Thymus (tissue), 11 donors: ENCODE data around the gene TMEM269. TPM values are rescaled to one million over a fixed set of nuclear protein-coding genes. Genes with fewer than 3 reads are reported as not detected.

Experiments used
- DNase-seq, 9 donors: peaks; one replicate each; pipeline ENCODE4 v3.0.0-alpha.2; 2013; ENCODE audit warnings: low spot score in 9 of 9, low read depth in 6 of 9, missing footprints in 1 of 9
- H3K27ac ChIP-seq, 2 donors: one replicate each; pipeline ENCODE4 v1.5.1; 2013; ENCODE audit warnings: control low read depth in 1 of 2, low read depth in 1 of 2, low read length in 1 of 2, mild to moderate bottlenecking in 1 of 2, moderate library complexity in 1 of 2
- H3K27me3 ChIP-seq, 2 donors: one replicate each; pipeline ENCODE4 v1.5.1; 2013; ENCODE audit warnings: low read length in 1 of 2; ENCODE audit not compliant: control insufficient read depth in 2 of 2, insufficient read depth in 1 of 2
- H3K36me3 ChIP-seq, 2 donors: one replicate each; pipeline ENCODE4 v1.5.1; 2013; ENCODE audit warnings: low read length in 1 of 2, mild to moderate bottlenecking in 1 of 2, moderate library complexity in 1 of 2; ENCODE audit not compliant: control insufficient read depth in 2 of 2, insufficient read depth in 2 of 2
- H3K4me1 ChIP-seq, 2 donors: one replicate each; pipeline ENCODE4 v1.5.1; 2013; ENCODE audit warnings: low read length in 2 of 2; ENCODE audit not compliant: control insufficient read depth in 2 of 2, insufficient read depth in 2 of 2
- H3K4me3 ChIP-seq, 2 donors: one replicate each; pipeline ENCODE4 v1.5.1; 2013; ENCODE audit warnings: low read length in 2 of 2, control low read depth in 1 of 2, mild to moderate bottlenecking in 1 of 2
- H3K9me3 ChIP-seq, 2 donors: one replicate each; pipeline ENCODE4 v1.5.1; 2013; ENCODE audit warnings: low read length in 1 of 2, mild to moderate bottlenecking in 1 of 2; ENCODE audit not compliant: control insufficient read depth in 2 of 2, insufficient read depth in 1 of 2
- WGBS: extraction: QIAGEN DNeasy Blood & Tissue Kit; methylation state at CpG from one replicate; pipeline ENCODE4 v1.1.7; 2013; 5-methylcytosine and 5-hydroxymethylcytosine counted together
- polyA plus RNA-seq: library from polyadenylated mRNA; stranded (reverse); fragments of 200-250 nt; gene quantifications from one replicate; pipeline ENCODE4 v1.2.3, GENCODE V29; 2013
- total RNA-seq: library from RNA; stranded (reverse); fragments of 120-200 nt; gene quantifications from one replicate; pipeline ENCODE4 v1.2.4, GENCODE V29; 2013
- donor health status: healthy.

The TMEM269 gene
- total and polyA plus RNA-seq, 2 donors = 0.05 to 0.32 TPM

GRCh38 chr1:42738678-42739226 lies 46.0 kb upstream of the TMEM269 start:
- DNase-seq = no peak
- 96% methylated on average over 8 of the region's 8 CpGs for WGBS
- H3K9me3 ChIP-seq = no peaks in the 10 kb centered on the region
- H3K36me3 ChIP-seq = no peaks in the 10 kb centered on the region
- H3K4me1 ChIP-seq = peaks cover 0 to 15% of the 10 kb centered on the region in 2 donors
- H3K27ac ChIP-seq = no peak overlapping the region
- H3K27me3 ChIP-seq = no peaks in the 10 kb centered on the region
- no peak overlapping the region for H3K4me3 ChIP-seq

GRCh38 chr1:42739753-42740700 lies 44.8 kb upstream of the TMEM269 start, which contains the start of gene CLDN19:
Gene CLDN19, minus strand, starts transcription at chr1:42740236. Its CDS starts 173 bp downstream, at chr1:42740063.
- DNase-seq = no peak
- H3K4me1 ChIP-seq = peaks cover 0 to 15% of the 10 kb centered on the region in 2 donors
- no peak within 1 kb of the TSS for H3K4me3 ChIP-seq

DNA sequence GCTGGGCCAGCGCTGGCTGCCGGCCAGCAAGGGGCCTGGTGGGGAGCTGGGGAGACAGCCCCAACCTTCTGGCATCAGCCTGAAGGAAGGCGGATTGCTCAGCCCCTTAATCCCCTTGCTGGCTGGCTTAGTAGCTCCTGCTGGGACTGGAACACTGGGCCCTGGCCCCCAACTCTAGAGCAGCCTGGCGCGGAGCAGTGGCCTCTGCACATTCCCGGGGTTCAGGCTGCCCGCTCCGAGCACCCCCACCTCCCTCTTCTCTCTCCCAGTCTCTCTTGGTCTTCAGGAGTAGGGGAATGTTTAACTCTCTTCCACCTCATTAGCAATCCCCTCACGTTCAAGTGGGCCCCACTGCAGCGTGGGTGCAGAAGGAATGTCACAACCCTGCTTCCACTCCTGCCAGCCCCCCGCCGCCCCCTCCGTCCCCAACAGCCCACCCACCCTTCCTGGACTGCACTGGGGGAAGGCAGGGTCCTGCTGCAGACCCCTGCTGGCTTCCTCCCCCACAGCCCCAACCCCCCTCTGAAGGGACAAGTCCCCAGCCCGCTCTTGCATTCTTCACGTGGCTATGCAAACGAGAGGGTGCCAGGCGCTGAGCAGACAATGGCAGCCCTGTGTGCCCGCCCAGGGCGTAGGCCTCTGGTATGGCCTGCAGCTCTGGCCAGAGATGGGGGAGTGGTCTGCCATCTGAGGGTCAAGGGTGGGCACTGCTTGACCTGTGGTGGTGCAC lies 43.8 kb upstream of the TMEM269 start:
- WGBS = 98% methylated on average over 19 of the region's 19 CpGs

More at GRCh38 chr1:42739753-42740700, 44.8 kb upstream of the TMEM269 start, which contains the start of gene CLDN19:
- Histone ChIP-seq H3K9me3 (no peaks in the 10 kb centered on the region), H3K27ac (no peak within 1 kb of the TSS), H3K27me3 (no peaks in the 10 kb centered on the region), H3K36me3 (no peaks in the 10 kb centered on the region)
- 96% methylated on average over 27 of the region's 27 CpGs for WGBS

DNA sequence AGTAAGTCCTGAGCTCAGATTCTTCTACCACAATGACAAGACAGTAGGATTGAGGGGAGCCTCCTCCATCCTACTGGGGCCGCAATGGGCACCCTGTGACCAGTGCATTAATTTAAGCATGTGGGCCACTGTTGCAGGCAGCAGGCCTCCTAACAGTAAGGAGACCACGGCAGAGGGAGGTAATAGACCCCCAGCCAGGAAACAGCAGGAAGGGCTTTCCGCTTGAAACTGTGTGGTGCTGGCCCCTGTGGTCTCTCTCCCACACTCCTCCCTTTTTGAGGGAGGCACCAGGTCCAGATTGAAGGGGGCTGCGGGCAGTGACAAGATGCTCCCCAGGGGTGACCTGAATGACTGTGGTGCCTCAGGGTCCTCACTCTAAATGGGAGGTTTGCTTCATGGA lies 43.1 kb upstream of the TMEM269 start:
- no peaks in the 10 kb centered on the region for H3K9me3 ChIP-seq
- WGBS = 91% methylated on average over 4 of the region's 4 CpGs
- H3K27me3 ChIP-seq = no peaks in the 10 kb centered on the region
- H3K4me1 ChIP-seq = peaks cover 0 to 15% of the 10 kb centered on the region in 2 donors
- no peak overlapping the region for H3K27ac ChIP-seq
- DNase-seq = no peak
- H3K4me3 ChIP-seq = no peak overlapping the region
- peaks cover 11 to 14% of the 10 kb centered on the region in 2 donors for H3K36me3 ChIP-seq

More for the DNA sequence above, 43.8 kb upstream of the TMEM269 start:
- peaks cover 4 to 7% of the 10 kb centered on the region in 2 donors for H3K36me3 ChIP-seq
- no peaks in the 10 kb centered on the region for H3K27me3 ChIP-seq
- no peak for DNase-seq
- H3K4me1 ChIP-seq = peaks cover 0 to 15% of the 10 kb centered on the region in 2 donors
- H3K27ac ChIP-seq = no peak overlapping the region
- no peak overlapping the region for H3K4me3 ChIP-seq
- no peaks in the 10 kb centered on the region for H3K9me3 ChIP-seq

DNA sequence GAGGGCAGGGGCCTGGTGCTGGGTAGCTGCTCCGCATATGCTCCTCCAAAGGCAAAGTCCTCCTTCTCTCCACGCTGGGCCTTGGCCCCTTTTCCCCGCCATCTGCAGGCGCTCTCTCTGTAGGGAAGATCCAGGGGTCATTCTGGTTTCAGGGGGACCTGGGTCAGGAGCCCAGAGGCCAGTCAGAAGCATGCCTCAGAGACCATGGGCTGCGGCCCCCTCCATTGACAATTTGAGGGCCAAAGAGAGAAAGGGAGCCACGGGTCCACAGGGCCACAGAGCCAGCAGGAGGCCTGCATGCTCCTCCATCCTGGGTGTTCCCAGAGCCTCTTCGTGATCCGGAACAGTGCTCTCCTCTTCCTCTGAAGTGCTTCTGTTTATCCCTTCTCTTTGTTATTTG lies 42.6 kb upstream of the TMEM269 start:
- H3K4me1 ChIP-seq = peaks cover 0 to 15% of the 10 kb centered on the region in 2 donors

DNA sequence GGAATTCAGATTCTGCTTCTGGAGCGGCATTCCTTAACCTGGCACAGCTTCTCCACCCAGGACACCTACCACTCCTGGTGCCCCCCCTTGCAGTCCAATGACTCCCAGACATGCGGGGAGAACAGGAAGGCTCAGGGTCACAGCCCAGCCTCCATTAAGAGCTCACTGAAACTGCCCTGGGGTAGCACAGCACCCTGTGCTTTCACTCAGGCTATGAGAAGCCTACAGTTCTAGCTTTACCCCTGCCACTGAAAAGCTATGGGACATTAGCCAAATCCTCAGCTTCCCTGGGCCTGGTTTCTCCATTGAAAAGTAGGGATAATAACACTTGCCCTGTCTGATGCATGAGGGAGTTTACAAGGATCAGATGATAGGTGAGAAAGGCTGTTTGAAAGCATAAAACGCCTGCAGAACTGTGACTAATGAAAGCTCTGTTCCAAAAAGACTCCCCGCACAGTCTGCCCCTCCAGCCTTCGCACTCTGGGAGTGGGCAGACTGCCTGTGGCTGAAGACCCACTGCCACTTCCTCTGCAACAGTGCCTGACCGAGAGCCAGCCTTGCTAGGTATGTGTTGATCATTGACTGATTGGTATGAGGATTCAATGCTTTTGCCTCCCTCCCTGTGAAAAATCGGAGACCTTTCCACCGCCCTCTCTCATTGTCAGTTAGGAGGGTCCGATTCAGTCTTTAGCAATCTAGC lies 42.0 kb upstream of the TMEM269 start:
- Histone ChIP-seq H3K4me3 (no peak overlapping the region), H3K27me3 (no peaks in the 10 kb centered on the region), H3K9me3 (no peaks in the 10 kb centered on the region), H3K27ac (no peak overlapping the region), H3K4me1 (peaks cover 0 to 12% of the 10 kb centered on the region in 2 donors), H3K36me3 (peaks cover 20 to 22% of the 10 kb centered on the region in 2 donors)
- DNase-seq = no peak
- WGBS = 95% methylated on average over 9 of the region's 9 CpGs

More for the DNA sequence above, 42.6 kb upstream of the TMEM269 start:
- DNase-seq = no peak
- Histone ChIP-seq H3K27ac (peak overlapping the region in 1 of 2 donors; percentile 8), H3K4me3 (no peak overlapping the region), H3K27me3 (no peaks in the 10 kb centered on the region), H3K9me3 (no peaks in the 10 kb centered on the region), H3K36me3 (peaks cover 15 to 19% of the 10 kb centered on the region in 2 donors)
- over 99% methylated on average over 8 of the region's 8 CpGs for WGBS

DNA sequence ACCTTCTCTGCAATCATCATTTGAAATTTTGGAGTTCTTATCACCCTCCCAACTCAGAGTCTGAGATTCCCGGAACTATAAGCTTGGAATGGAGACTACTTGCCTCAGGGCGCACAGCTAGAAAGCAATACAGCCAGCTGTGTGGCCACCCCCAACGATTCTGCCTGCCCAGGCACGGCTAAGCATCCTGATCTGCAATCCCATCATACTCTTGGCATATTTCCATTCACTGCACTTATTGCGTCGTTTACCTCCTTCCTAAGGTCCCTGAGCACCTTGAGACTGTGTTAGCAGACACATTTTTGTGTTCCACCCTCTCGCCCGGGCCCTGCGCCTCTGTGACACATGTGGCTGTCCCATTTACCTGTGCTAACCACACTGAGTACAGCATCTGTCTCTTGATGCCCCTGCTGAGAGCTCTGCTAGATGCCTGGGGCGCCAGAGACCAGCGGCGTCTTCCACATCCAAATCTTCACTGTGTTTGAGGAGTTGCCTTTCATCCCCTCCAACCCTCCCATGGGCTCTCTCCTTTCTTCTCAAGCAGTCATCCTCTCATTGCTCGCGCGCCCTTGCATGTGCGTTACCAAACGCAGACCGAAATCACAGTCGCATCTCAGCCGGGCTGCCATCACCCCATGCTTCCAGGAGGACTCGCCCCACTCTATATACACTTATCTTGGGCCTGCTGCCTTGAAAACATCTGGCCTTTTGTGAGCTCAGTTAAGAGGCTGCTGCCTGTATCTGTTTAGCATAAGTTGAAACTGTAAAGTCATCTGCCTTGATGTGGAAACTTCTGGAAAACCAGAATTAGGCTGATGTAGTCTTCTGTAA lies 41.3 kb upstream of the TMEM269 start:
- 87% methylated on average over 21 of the region's 21 CpGs for WGBS
- peak overlapping the region in 1 of 2 donors; percentile 33 for H3K27ac ChIP-seq
- H3K36me3 ChIP-seq = peaks cover 28 to 30% of the 10 kb centered on the region in 2 donors
- peak in 1 of 9 donors; percentile 3 for DNase-seq
- H3K27me3 ChIP-seq = no peaks in the 10 kb centered on the region
- H3K4me1 ChIP-seq = peaks cover 0 to 12% of the 10 kb centered on the region in 2 donors
- H3K4me3 ChIP-seq = no peak overlapping the region
- no peaks in the 10 kb centered on the region for H3K9me3 ChIP-seq

- Histone ChIP-seq H3K4me1 (peaks cover 0 to 12% of the 10 kb centered on the region in 2 donors), H3K9me3 (no peaks in the 10 kb centered on the region), H3K36me3 (peaks cover 33 to 35% of the 10 kb centered on the region in 2 donors), H3K4me3 (no peak overlapping the region), H3K27ac (no peak overlapping the region), H3K27me3 (no peaks in the 10 kb centered on the region)
- over 99% methylated on average over 9 of the region's 9 CpGs for WGBS
- DNase-seq = no peak
Observed at GRCh38 chr1:42744148-42744413, 40.7 kb upstream of the TMEM269 start.
